Lower lobe of right lung (tissue), 2 donors: ENCODE measurements around the gene TEKT5. TPM values are rescaled to one million over a fixed set of nuclear protein-coding genes. Genes with fewer than 3 reads are reported as not detected.
A peak's percentile ranks its signal among the peaks of the same experiment; 100 is the strongest.

Experiments used
- ATAC-seq, 2 donors: fragments of 200-7000 bp; cut with Tn5 transposase; one replicate each; pipeline ENCODE4 v1.9.1; 2020 to 2022; ENCODE audit warnings: mild to moderate bottlenecking in 2 of 2, moderate library complexity in 2 of 2
- DNase-seq: peaks from one replicate; pipeline ENCODE4 v3.0.0-alpha.2; 2020
- H3K27ac ChIP-seq: fragments of 200-600 bp; one replicate; pipeline ENCODE4 v1.8.0; 2022
- H3K27me3 ChIP-seq: fragments of 200-600 bp; one replicate; pipeline ENCODE4 v1.8.0; 2022; ENCODE audit warnings: low read depth
- H3K36me3 ChIP-seq: fragments of 200-600 bp; one replicate; pipeline ENCODE4 v1.8.0; 2022; ENCODE audit warnings: mild to moderate bottlenecking
- H3K4me1 ChIP-seq: fragments of 200-600 bp; one replicate; pipeline ENCODE4 v1.8.0; 2022
- H3K4me3 ChIP-seq: fragments of 200-600 bp; one replicate; pipeline ENCODE4 v1.8.0; 2022; ENCODE audit warnings: mild to moderate bottlenecking
- H3K9me3 ChIP-seq: fragments of 200-600 bp; one replicate; pipeline ENCODE4 v1.8.0; 2022
- intact Hi-C: fragments of 100-400 bp; cut with DNase I; formaldehyde crosslinking; loops from one replicate; pipeline ENCODE4 v1.11.0; 2022
- total RNA-seq: library from RNA; stranded (reverse); fragmentation: NEBNext Ultra II Directional; extraction: Animal tissue kit (Norgen Biotek cat#: 25700); gene quantifications from one replicate; pipeline ENCODE4 v1.2.1, GENCODE V29; 2021
- TF ChIP-seq, protein P1 (sequence below): fragments of 200-600 bp; IDR thresholded peaks from one replicate; pipeline ENCODE4 v1.8.0; 2022; ENCODE audit warnings: antibody characterized with exemption, mild to moderate bottlenecking
- donor health status: DM: no; HTN: yes; CAD: no; lungs with severe emphysema.

TEKT5 gene
- total RNA-seq, 1 donor from 2014 or later = not detected

DNA sequence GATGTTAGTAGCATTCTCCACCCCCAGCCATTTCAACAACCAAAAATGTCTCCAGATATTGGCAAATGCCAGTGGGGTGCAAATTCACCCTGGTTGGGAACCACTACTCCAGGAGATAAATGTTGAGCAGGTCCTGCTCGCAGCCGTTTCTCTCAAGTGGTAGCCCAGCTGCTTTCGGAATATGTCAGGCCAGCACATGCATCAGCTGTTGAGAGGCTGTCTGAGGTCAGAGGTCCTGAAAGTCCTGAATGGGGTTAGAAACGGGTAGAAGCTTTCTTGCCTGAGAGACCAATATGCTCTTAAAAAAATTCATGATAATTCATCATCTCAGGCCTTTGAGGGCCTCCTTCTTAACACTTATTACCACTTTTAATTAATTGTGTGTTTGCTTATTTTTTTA is 31.0 kb downstream of the TEKT5 start:
- no peak for DNase-seq
- ATAC-seq = peak in 1 of 2 donors; percentile 5
- Histone ChIP-seq H3K9me3 (no peaks in the 10 kb centered on the region), H3K4me1 (no peaks in the 10 kb centered on the region), H3K27me3 (no peaks in the 10 kb centered on the region), H3K27ac (peak overlapping the region; percentile 18), H3K4me3 (no peak overlapping the region), H3K36me3 (no peaks in the 10 kb centered on the region)
- TF ChIP-seq, protein P1, sequence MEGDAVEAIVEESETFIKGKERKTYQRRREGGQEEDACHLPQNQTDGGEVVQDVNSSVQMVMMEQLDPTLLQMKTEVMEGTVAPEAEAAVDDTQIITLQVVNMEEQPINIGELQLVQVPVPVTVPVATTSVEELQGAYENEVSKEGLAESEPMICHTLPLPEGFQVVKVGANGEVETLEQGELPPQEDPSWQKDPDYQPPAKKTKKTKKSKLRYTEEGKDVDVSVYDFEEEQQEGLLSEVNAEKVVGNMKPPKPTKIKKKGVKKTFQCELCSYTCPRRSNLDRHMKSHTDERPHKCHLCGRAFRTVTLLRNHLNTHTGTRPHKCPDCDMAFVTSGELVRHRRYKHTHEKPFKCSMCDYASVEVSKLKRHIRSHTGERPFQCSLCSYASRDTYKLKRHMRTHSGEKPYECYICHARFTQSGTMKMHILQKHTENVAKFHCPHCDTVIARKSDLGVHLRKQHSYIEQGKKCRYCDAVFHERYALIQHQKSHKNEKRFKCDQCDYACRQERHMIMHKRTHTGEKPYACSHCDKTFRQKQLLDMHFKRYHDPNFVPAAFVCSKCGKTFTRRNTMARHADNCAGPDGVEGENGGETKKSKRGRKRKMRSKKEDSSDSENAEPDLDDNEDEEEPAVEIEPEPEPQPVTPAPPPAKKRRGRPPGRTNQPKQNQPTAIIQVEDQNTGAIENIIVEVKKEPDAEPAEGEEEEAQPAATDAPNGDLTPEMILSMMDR = no peak
- intact Hi-C loops = no loop called here

GRCh38 chr16:10663146-10663545 is 31.6 kb downstream of the TEKT5 start:
- no peak overlapping the region for H3K4me3 ChIP-seq
- intact Hi-C loops = no loop called here
- no peaks in the 10 kb centered on the region for H3K36me3 ChIP-seq
- ATAC-seq = peak in 1 of 2 donors; percentile 31
- DNase-seq = no peak
- no peaks in the 10 kb centered on the region for H3K27me3 ChIP-seq
- TF ChIP-seq, protein P1 = no peak
- no peaks in the 10 kb centered on the region for H3K9me3 ChIP-seq
- no peaks in the 10 kb centered on the region for H3K4me1 ChIP-seq
- H3K27ac ChIP-seq = peak overlapping the region; percentile 18

GRCh38 chr16:10662212-10662611 is 32.5 kb downstream of the TEKT5 start:
- Histone ChIP-seq H3K9me3 (no peaks in the 10 kb centered on the region), H3K4me1 (no peaks in the 10 kb centered on the region), H3K36me3 (no peaks in the 10 kb centered on the region), H3K27ac (no peak overlapping the region), H3K4me3 (no peak overlapping the region), H3K27me3 (no peaks in the 10 kb centered on the region)
- TF ChIP-seq, protein P1 = no peak
- no peak for ATAC-seq
- no peak for DNase-seq
- intact Hi-C loops = no loop called here

GRCh38 chr16:10661737-10662136 is 33.0 kb downstream of the TEKT5 start:
- H3K4me1 ChIP-seq = no peaks in the 10 kb centered on the region
- H3K9me3 ChIP-seq = no peaks in the 10 kb centered on the region
- intact Hi-C loops = no loop called here
- H3K4me3 ChIP-seq = no peak overlapping the region
- TF ChIP-seq, protein P1 = no peak
- no peak for DNase-seq
- H3K36me3 ChIP-seq = no peaks in the 10 kb centered on the region
- ATAC-seq = no peak
- H3K27ac ChIP-seq = no peak overlapping the region
- H3K27me3 ChIP-seq = no peaks in the 10 kb centered on the region

DNA sequence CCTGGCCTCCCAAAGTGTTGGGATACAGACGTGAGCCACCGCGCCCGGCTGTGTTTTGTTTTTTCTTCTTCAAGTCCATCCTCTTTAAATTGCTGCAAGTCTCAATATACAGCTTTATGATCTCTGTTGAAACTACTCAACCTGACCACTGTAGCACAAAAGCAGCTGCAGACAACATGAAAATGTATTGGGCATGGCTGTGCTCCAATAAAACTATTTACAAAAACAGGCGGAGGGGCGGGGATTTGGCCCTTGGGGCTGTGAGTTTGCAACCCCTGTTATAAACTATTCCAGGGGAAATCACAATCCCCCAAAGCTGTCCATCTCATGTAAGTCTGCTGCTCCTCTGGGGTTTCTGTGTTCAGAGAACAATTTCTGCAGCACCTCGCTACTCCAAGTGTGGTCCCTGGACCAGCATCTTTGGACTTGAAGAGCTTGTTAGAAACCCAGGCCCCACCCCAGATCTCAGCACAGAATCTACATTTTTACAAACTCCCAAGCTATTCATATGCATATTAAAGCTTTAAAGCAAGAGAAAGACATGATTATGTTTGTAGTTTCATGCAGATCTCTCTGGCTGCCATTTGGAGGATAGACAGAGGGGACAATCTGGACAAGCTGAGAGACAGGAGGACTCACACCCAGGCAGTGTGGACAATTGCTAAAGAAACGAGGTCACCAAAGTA is 33.6 kb downstream of the TEKT5 start:
- intact Hi-C loops = no loop called here
- H3K4me1 ChIP-seq = no peaks in the 10 kb centered on the region
- DNase-seq (no peak), ATAC-seq (no peak)
- H3K27ac ChIP-seq = no peak overlapping the region
- H3K9me3 ChIP-seq = no peaks in the 10 kb centered on the region
- H3K4me3 ChIP-seq = no peak overlapping the region
- H3K27me3 ChIP-seq = no peaks in the 10 kb centered on the region
- TF ChIP-seq, protein P1 = no peak
- no peaks in the 10 kb centered on the region for H3K36me3 ChIP-seq
